Left hindlimb (tissue), 1 donor: ENCODE measurements around the gene GOLGA6A.
"Not testable (repeated sequence)": the region's sequence is repeated elsewhere in the genome, so short reads cannot be mapped to it uniquely, and the experiment has no call there.

Experiments
- DNase-seq: peaks from one replicate; pipeline ENCODE4 v3.0.0-alpha.2; 2018

The GOLGA6A gene

GRCh38 chr15:74052271-74053260 is 29.8 kb downstream of the GOLGA6A start:
- DNase-seq: not testable (repeated sequence)

- peak; percentile 17 for DNase-seq
Observed at GRCh38 chr15:74050556-74051234, 31.7 kb downstream of the GOLGA6A start.

- DNase-seq: no peak
Observed at GRCh38 chr15:74050127-74050526, 32.2 kb downstream of the GOLGA6A start.

GRCh38 chr15:74046275-74046674 is 36.1 kb downstream of the GOLGA6A start:
- DNase-seq: no peak

- no peak for DNase-seq
Observed at GRCh38 chr15:74045636-74046274, 36.6 kb downstream of the GOLGA6A start.

GRCh38 chr15:74045184-74045583 is 37.2 kb downstream of the GOLGA6A start:
- DNase-seq: no peak

GRCh38 chr15:74044267-74045110 is 37.9 kb downstream of the GOLGA6A start:
- DNase-seq: no peak

GRCh38 chr15:74043425-74044266 is 38.7 kb downstream of the GOLGA6A start:
- no peak for DNase-seq

GRCh38 chr15:74042603-74043424 is 39.5 kb downstream of the GOLGA6A start:
- no peak for DNase-seq

GRCh38 chr15:74041777-74042435 is 40.4 kb downstream of the GOLGA6A start:
- DNase-seq: no peak

GRCh38 chr15:74041311-74041756 is 41.0 kb downstream of the GOLGA6A start:
- DNase-seq: no peak

- peak; percentile 73 for DNase-seq
Observed at GRCh38 chr15:74040109-74040850, 42.1 kb downstream of the GOLGA6A start.

- DNase-seq: no peak
Observed at GRCh38 chr15:74039656-74040010, 42.7 kb downstream of the GOLGA6A start.

- no peak for DNase-seq
Observed at GRCh38 chr15:74038707-74039655, 43.4 kb downstream of the GOLGA6A start.

GRCh38 chr15:74037171-74038117 is 44.9 kb downstream of the GOLGA6A start:
- DNase-seq: no peak

GRCh38 chr15:74036271-74037170 is 45.8 kb downstream of the GOLGA6A start:
- no peak for DNase-seq
